ENCODE results near the gene AP1M1.

Gene AP1M1

DNA sequence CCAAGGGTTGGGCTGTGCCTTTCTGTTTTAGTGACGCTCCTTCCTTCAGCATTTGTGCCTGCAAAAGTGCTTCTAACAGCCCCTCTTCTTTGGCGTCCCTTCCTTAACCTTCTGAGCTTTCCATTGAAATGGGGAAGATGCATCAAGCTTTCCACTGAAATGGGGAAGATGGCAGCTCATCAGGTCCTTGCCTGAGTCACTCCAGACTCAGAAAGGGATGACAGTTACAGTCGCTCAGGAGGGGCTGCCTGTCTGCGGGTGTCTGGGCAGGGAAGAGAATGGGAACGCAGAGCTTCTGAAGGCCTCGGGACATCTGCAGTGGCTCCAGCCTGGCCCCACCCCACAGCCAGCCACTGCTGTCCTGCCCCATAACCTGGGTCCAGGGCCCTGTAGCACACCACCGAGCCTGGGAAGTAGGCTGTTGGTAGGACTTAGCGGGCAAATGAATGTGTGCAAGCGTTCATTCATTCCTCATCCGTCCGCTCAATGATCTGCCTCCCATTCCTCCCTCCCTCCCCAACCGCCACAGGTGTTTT lies 9.8 kb downstream of the AP1M1 start:
- no peak for DNase-seq

DNA sequence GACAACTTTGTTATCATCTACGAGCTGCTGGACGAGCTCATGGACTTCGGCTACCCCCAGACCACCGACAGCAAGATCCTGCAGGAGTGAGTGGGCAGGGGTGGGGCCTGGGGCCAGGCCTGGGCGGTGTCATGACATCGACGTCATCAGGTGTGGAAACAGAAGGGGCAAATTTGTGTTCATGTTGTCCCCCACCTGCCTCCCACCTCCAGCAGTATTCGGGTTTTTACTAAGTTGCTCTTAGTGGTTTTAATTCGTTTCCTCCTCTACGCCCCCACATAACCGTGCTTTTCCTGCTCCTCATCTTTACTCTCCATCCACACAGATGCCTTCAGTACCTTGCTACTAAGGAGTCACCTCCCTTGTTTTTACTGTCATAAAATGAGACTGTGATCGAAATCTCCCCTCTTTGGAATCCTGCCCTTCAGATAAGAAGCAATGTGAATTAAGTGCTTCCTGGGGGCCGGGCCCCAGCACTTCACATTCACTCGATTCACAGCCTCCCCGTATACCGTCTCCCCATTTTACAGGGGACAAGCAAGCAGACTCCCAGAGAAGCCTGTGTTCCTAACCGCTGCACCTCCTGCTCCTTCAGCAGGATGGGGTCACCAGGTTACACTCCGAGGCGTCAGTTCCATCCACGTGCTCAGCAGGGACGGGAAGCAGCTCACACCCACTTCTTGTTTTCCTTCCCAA lies 10.5 kb downstream of the AP1M1 start:
- peak in 1 of 56 donors; percentile 24 for DNase-seq

DNA sequence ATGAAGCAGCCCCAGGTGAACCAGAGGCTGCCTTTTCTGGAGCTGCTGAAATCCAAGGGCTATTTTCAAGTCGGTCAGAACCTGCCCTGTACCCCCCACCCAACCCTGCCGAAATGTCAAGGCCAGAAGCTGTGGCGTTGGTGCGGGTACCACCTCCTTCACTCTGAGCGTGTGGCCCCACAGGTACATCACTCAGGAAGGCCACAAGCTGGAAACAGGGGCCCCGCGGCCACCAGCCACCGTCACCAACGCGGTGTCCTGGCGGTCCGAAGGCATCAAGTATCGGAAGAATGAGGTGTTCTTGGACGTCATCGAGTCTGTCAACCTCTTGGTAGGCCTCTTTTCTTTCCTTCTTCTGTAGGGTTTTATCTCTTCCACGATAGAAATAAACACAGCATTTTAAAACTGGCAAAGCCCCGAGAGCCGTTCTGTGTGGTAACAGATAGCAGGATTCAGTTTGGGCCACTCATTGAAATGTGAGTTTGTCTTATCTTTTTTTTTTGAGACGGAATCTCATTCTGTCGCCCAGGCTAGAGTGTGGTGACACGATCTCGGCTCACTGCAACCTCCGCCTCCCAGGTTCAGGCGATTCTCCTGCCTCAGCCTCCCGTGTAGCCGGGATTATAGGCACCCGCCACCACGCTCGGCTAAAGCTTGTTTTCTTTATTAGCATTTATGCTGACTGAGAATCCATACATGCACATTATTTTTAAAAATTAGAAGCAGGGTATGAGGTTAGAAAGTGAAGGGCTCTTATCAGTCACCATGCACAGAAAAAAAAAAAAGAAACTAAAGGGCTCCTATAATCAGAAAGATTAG lies 11.3 kb downstream of the AP1M1 start:
- DNase-seq = no peak

DNA sequence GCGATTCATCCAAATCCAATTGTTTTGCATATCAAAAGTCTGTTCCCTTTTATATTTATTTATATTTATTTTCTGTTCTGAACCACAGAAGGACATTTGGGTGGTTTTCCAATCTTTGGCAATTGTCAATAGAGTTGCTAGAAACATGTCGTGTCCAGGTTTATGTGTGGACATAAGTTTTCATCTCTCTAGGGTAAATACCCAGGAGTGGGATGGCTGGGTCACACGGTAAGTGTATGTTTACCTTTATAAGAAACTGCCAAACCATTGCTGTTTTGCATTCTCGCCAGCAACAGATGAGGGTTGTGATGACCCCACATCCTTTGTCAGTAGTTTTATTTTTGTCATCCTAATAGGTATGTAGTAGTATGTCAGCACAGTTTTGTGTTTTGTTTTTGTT lies 12.5 kb downstream of the AP1M1 start:
- no peak for DNase-seq

DNA sequence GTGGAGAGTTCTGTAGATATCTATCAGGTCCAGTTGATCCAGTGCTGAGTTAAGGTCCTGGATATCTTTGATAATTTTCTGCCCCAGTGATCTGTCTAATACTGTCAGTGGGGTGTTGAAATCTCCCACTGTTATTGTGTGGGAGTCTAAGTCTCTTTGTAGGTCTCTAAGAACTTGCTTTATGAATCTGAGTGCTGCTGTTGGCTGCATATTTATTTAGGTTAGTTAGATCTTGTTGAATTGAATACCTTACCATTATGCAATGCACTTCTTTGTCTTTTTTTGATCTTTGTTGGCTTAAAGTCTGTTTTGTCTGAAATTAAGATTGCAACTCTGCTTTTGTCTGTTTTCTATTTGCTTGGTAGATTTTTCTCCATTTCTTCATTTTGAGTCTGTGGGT lies 15.4 kb downstream of the AP1M1 start:
- no peak for DNase-seq

DNA sequence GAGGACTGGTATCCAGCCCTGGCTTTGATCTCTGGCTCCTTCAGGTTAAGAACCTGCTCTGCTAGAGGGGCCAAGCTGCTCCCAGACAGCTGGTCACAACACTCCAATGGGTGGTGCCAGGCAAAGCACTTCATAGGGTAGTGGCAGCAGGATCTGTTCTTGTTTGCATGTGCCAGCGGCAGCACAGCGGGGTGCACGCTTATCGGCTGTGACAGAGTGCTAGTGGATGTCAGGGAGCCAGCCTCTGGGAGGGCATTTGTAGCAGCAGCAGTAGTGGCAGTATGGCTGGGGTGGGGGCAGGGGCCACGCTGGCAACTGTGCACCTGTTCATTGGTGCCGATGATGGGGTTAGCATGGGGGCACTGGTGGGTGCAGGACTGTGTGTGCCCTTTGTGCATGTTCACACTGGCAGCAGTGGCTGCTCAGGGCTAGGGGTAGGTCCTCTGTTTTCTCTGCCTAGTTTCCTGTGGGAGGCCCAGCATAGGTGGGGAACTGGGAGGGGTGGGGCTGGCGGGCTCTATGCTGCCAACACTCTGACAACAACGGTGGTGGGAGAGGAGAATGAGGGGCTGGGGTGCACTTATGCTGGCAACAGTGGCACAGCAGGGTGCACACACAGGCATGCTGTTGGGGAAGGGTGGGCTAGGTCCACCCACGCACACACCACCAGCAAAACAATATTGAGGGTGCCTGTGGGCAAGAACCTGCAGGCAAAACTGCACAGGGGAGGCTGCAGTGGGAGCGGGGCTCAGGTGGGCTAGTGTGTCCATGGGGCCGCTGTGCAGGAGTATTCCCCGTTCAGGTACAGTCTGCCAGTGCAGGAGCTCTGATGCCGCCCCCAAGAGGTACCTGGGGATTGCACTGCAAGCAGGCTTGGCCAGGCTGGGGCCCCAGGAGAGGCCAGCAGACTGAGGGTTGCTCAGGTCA lies 19.3 kb downstream of the AP1M1 start:
- no peak for DNase-seq

DNA sequence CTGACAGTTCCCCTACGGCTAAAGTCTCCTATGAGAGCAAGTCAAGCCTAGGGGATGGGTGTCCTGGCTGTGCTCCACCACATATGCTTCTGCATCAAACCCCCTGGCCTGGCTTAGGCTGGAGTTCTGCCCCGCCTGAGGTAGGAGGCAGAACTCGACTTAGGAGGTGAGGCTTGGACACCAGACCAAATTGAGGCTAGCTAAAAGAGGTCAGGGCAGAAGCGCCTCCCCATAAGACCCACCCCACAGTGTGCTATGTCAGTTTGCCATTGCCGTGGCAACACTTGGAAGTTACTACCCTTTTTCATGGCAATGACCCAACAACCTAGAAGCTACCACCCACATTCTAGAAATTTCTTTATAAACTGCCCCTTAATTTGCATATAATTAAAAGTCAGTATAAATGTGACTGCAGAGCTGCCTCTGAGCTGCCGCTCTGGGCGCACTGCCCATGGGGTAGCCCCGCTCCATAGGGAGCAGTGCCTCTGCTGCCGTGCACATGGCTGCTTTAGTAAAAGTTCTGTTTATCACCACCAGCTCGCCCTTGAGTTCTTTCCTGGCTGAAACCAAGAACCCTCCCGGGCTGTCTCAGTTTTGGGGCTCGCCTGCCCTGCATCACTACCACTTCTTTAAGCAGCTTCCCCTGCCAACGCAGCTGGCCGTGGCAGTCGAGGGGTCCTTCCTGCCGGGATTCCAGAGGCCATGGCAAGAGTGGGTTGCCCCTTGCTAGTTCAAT lies 20.2 kb downstream of the AP1M1 start:
- DNase-seq = peak in 1 of 56 donors; percentile 23

DNA sequence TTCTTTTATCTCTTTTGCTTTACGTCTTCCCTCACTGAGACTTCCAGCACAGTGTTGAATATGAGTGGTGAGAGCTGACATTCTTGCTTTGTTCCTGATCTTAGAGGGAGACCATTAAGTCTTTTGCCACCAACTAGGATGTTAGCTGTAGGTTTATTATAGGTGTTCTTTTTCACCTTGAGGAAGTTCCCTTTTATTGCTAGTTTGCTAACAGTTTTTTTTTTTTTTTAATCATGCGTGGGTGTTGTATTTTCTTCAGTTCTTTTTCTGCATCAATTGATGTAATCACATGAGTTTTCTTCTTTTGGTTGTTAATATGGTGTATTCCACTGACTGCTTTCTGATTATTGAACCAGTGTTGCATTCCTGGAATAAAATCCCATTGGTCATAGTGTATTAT lies 21.1 kb downstream of the AP1M1 start:
- DNase-seq = no peak

DNA sequence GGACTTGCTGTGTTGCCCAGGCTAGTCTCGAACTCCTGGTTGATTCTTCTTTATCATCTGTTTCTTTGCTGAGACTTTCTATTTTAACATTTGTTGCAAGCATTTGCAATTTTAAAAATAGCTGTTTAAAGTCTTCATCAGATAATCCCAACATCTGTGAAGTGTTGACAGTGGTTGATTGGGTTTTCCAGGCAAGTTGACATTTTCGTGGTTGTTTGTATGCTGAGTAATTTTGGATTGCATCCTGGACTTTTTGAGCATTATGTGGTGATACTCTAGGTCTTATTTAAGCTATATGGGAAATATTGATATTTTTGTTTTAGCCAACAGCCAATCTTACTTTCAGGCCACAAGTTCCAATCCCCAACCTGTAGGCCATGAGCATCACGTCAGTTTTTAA lies 25.1 kb downstream of the AP1M1 start:
- DNase-seq = no peak

DNA sequence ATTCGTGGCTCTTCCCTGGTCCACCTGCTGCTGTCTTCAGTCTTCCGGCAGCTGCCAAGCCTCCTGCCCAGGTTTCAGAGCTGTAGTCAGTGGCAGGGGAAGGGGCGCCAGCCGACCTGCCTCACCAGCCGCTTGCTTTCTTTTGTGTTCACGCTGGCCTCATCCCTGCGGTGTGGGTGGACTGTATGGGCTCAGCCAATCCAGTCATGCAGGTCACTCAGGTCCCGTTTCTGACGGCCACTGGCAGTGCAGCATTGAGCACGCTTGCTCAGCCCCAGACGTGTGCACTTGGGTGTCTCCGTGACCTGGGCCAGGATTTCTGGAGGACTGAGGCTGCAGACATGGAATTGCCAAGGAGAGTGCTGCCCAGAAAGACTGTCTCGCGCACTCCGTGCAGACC lies 26.0 kb downstream of the AP1M1 start:
- DNase-seq = no peak

DNA sequence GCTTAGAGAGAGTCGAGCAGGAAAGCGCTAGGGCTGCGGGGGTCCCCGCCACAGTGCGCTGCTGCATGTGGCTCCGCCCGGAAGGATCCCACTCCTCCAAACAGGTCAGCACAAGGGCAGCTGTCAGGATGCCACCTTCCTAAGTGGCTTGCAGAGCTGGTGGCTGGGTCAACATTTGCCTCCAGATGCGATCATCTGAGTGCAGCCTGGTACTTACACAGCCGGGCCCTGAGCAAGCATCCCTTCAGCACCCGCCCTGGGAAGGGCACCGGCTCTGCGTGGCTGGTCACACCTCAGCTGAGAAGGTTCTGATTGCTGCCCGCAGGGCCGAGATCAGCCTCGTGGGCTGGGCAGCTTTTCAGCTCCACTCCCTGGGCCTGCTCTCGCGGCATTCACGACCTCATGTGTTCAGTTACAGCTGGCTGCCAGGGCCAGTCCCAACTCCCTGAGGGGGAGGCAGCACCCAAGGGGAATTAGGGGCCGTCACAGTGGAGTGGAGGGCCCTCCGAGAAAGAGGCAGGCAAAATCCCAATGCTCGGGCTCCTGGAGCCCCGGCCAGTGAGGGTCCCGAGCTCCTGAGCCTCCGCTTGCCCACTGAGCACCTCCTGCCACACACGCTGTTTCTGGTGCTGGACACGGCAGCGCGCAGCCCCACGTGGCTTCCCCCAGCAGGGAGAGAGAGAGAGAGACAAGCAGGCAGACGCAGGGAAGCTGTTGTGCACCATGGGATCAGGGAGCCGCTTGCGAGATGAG lies 26.8 kb downstream of the AP1M1 start:
- no peak for DNase-seq

DNA sequence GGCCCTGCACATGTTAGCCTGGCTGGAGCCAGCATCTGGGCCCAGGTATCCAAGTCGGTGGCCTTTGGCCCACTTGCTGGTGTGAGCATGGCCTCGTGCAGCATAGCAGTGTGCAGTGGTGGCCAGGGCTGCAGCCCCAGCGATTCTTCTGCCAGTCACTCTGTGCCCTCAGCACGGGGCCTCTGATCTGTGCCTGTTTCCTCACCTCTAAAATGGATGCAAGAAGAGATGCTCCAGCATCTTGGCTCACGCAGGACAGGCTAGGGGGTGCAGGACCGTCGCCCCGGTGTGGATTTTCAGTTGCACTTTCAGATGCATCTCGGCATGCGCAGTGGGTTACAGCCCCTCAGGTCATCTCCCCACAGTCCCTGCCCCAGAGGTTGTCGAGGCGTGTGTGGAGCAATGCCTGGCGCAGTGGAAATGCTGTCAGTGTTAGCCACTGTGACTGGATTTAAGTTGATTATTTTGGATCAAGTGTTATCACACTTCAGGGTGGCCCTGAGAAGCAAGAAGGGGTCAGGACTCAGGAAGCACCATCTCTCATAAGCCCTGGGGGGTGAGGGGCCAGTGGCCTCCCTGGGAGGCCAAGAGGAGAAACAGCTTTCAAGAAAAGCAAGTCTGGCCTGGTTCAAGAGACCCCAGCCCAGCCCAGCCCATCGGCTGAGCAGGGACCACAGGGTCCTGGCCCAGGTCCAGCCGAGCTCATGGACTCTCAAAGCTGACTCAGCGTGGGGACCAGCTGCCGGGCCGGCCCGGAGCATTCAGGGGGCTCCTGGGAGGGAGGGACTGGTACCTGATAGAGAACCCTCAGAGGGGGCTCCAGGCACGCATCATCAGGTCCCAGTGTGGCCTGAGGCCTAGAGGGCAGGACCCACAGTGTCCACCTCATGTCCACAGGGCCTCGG lies 27.8 kb downstream of the AP1M1 start:
- DNase-seq = no peak

DNA sequence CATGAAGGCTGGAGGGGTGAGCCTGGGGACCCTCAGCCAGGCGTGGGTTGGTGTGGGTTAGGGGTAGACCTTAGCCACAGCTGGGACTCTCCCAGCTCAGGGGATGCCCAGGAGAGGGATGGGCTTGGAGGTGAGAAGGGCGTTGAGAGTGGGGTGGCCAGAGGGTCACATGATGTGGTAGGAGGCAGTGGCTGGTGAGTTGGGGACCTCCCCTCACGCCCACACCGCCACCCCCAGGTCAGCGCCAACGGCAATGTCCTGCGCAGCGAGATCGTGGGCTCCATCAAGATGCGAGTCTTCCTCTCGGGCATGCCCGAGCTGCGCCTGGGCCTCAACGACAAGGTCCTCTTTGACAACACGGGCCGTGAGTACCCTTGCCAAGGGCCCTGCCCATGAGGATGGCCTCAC lies 28.5 kb downstream of the AP1M1 start:
- no peak for DNase-seq

DNA sequence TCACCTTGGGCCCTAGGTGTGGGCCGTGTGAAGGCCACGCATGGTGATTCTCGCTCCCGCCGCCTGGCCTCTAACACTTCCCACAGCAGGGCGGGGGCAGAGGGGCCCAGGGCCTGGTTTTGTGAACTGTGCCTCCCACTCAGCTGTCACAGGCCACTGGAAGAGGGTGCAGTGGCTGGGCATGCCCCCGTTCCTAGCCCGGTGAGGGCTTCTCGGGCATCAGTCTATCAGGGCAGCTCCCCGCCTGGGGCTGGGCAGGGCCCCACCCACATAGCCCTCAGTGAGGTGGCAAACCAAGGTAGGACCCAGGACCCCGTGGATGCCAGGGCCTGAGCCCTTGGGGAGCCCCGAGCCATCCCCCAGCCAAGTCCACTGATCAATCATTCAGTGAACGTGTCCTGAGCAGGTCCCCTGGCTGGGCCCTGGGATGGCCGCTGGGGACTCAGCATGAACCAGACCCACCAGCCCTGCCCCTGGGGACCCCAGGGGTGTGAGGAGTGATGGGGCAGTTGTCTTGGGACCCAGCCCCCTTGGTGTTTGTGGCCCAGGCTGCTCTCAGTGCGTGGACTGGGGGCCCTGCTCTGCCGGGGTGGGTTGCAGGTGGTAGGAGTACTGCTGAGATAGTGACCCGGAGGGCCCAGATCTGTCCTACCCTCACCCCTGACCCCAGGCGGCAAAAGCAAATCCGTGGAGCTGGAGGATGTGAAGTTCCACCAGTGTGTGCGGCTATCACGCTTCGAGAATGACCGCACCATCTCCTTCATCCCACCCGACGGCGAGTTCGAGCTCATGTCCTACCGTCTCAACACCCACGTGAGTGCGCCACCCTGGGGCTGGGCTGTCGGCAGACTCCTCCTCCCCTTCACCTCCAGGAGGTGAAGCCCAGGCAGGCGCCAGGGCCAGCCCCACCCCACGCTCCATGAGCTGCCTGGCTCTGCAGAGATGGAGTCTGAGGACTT lies 29.4 kb downstream of the AP1M1 start:
- no peak for DNase-seq

DNA sequence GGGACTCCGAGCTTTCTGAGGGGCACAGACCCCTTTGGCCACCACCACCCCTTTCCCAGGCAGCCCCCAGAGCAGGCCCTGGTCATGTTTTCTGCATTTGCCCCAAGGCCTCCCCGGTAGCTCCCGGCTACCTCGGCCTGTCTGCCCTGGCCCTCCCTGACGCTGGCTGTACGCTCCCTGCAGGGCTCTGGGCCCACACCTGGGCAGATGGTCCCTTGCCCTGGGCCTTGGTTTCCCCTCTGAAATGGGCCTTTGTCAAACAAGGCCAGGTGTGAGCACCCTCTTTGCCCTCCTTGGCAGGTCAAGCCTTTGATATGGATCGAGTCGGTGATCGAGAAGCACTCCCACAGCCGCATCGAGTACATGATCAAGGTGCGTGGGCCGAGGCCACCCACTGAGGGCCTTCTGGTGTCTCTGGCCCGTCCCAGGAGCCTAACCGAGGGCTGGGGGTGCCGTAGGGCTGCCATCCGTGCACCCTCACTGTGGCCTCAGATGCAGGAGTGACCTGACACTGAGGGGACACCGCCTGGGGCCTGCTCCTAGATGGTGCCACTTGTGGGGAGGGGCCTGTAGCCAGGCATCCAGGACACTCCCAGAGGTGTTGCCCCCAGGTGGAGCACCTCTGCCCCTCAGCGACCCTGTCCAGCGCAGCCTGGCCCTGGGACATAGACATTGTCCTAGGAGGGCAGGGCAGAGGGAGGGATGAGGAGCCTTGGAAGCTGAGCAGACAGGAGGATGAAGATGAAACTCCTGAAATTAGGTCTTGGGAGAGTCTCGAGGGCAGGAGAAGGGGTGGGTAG lies 30.3 kb downstream of the AP1M1 start:
- no peak for DNase-seq

DNA sequence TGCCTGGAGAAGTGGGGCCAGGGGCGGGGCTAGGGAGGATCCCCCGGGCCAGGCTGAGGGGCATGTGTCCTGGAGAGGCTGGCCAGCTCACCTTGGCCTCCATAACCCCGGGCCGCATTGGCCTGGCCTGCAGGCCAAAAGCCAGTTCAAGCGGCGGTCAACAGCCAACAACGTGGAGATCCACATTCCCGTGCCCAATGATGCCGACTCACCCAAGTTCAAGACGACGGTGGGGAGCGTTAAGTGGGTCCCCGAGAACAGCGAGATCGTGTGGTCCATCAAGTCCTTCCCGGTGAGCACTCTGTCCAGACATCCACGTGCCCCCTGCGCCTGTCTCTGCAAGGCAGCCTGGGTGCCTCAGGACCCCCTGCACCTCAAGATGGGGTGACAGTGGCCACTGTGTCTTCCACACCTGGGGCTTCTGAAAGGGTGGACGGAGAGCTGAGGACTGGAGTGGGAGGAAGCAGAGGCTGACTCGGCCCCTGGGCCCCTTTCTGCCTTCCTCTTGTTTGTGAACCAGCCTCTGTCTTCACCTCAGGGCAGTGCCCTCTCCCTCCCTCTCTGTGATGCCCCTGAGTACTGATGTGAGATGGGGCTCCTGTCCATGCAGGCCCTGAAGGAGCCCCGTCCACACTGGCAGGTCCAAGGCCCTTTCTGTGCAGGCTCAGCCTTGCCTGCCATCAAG lies 31.1 kb downstream of the AP1M1 start:
- no peak for DNase-seq

DNA sequence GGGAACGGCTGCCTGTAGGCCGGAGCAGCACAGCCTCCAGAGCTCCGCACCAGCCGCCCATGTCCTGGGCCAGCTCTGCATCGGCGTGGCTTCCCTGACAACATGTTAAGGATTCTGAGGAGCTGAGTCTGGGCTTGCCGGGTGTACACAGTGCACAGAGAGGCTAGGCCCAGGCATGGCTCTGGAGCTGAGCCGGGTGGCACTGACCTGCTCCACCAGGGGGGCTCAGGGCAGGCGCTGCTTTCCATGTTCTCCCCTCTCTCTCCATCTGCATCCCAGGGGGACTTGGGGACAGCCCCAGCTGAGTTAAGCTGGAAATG lies 31.6 kb downstream of the AP1M1 start:
- no peak for DNase-seq

Measured in nucleus accumbens (tissue), 56 donors.